Neural progenitor cell (in vitro differentiated cells): ENCODE results near the gene ALDOB. TPM values are rescaled to one million over a fixed set of nuclear protein-coding genes. Genes with fewer than 3 reads are reported as not detected.

ENCODE experiments used
- DNase-seq: peaks from one replicate; pipeline ENCODE4 v3.0.0-alpha.2; 2016; ENCODE audit warnings: low spot score
- H2AFZ ChIP-seq: fragments of 200-600 bp; sonication (generic); replicated peaks from 2 replicates; pipeline ENCODE4 v1.6.1; 2016; ENCODE audit warnings: antibody characterized with exemption
- H3F3A ChIP-seq: fragments of 200-600 bp; sonication (generic); 2 replicates; pipeline ENCODE4 v1.6.1; 2016; ENCODE audit warnings: antibody characterized with exemption, low read depth
- H3K27ac ChIP-seq: fragments of 200-600 bp; sonication (generic); 2 replicates; pipeline ENCODE4 v1.5.1; 2016; ENCODE audit warnings: mild to moderate bottlenecking
- H3K27me3 ChIP-seq: fragments of 200-600 bp; sonication (generic); 2 replicates; pipeline ENCODE4 v1.6.1; 2016; ENCODE audit warnings: mild to moderate bottlenecking, moderate library complexity
- H3K36me3 ChIP-seq: fragments of 200-600 bp; sonication (generic); 2 replicates; pipeline ENCODE4 v1.5.1; 2016
- H3K4me1 ChIP-seq: fragments of 200-600 bp; sonication (generic); 2 replicates; pipeline ENCODE4 v1.6.1; 2016; ENCODE audit warnings: mixed run types
- H3K4me2 ChIP-seq: fragments of 200-600 bp; sonication (generic); 2 replicates; pipeline ENCODE4 v1.6.1; 2016
- H3K4me3 ChIP-seq: fragments of 200-600 bp; sonication (generic); 2 replicates; pipeline ENCODE4 v1.5.1; 2016
- H3K79me2 ChIP-seq: fragments of 200-600 bp; sonication (generic); 2 replicates; pipeline ENCODE4 v1.6.1; 2016; ENCODE audit warnings: low read depth
- H3K9ac ChIP-seq: fragments of 200-600 bp; sonication (generic); 2 replicates; pipeline ENCODE4 v1.6.1; 2016
- H3K9me3 ChIP-seq: fragments of 200-600 bp; sonication (generic); 2 replicates; pipeline ENCODE4 v1.5.1; 2016; ENCODE audit warnings: low read depth
- H4K20me1 ChIP-seq: fragments of 200-600 bp; sonication (generic); 2 replicates; pipeline ENCODE4 v1.6.1; 2016; ENCODE audit warnings: low read depth
- H3K27ac Mint-ChIP-seq: 3 replicates; pipeline ENCODE4 v1.8.0; 2021; ENCODE audit warnings: mixed read lengths
- H3K27me3 Mint-ChIP-seq: 2 replicates; pipeline ENCODE4 v1.8.0; 2022; ENCODE audit warnings: low read depth, mild to moderate bottlenecking, inconsistent platforms, moderate library complexity, mixed read lengths; ENCODE audit not compliant: insufficient read depth
- H3K36me3 Mint-ChIP-seq: 3 replicates; pipeline ENCODE4 v1.8.0; 2021; ENCODE audit warnings: mixed read lengths
- H3K4me1 Mint-ChIP-seq: 3 replicates; pipeline ENCODE4 v1.8.0; 2021; ENCODE audit warnings: mixed read lengths
- H3K4me3 Mint-ChIP-seq: 3 replicates; pipeline ENCODE4 v1.8.0; 2021; ENCODE audit warnings: mild to moderate bottlenecking, moderate library complexity, mixed read lengths
- H3K9me3 Mint-ChIP-seq: 3 replicates; pipeline ENCODE4 v1.8.0; 2020; ENCODE audit warnings: mixed read lengths
- EZH2 ChIP-seq: fragments of 200-600 bp; sonication (generic); IDR thresholded peaks from 2 replicates; pipeline ENCODE4 v1.6.1; 2017; ENCODE audit warnings: antibody characterized with exemption, mild to moderate bottlenecking, moderate library complexity
- EZH2phosphoT487 ChIP-seq: fragments of 200-600 bp; sonication (generic); IDR thresholded peaks from 2 replicates; pipeline ENCODE4 v1.6.1; 2017; ENCODE audit warnings: antibody characterized with exemption
- total RNA-seq: library from RNA; depleted of rRNA; stranded (reverse); fragments of >200 nt; gene quantifications from 2 replicates; pipeline ENCODE4 v1.2.3, GENCODE V29; 2015; ENCODE audit warnings: low replicate concordance
- TF ChIP-seq, protein P1 (sequence below): fragments of 200-600 bp; sonication (generic); IDR thresholded peaks from 2 replicates; pipeline ENCODE4 v1.5.1; 2017; ENCODE audit warnings: antibody characterized with exemption, mild to moderate bottlenecking

The ALDOB gene
- not detected in 2 replicates for total RNA-seq

DNA sequence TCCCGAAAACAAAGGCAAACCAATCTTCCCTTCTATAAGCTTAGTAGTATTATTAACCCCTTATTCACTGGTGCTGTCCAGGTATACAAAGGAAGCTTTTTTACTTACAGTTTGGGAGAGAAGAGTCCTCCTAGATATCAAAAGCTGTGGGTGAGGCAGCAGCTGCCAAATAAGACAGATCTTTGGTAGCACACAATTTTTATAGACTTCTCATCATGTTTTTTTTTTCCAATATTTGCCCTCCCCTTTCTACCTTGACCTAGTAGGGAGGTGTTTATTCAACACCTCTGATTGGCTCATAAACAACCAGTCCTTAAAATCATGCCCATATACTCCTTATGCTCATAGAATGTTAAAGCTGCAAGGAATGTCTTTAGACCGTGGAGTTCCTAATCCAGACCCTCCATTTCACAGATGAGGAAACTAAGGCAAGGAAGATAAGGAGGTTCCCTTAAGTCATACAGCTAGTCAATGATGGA lies at the start of gene ALDOB:
ALDOB (minus strand) TSS at position 174 of the 479 bp plus-strand sequence. CDS start 4,887 bp downstream, outside the sequence.
- Mint-ChIP-seq H3K4me3 (no peak within 1 kb of the TSS), H3K27ac (no peak within 1 kb of the TSS), H3K27me3 (peaks cover 2% of the 10 kb centered on the region), H3K36me3 (no peaks in the 10 kb centered on the region), H3K4me1 (no peaks in the 10 kb centered on the region), H3K9me3 (no peaks in the 10 kb centered on the region)
- no peak within 1 kb of the TSS for H3K9ac ChIP-seq
- no peak within 1 kb of the TSS for H2AFZ ChIP-seq
- H4K20me1 ChIP-seq = no peaks in the 10 kb centered on the region
- no peaks in the 10 kb centered on the region for H3K4me1 ChIP-seq
- H3K27me3 ChIP-seq = no peaks in the 10 kb centered on the region
- TF ChIP-seq EZH2phosphoT487 = no peak
- H3K36me3 ChIP-seq = no peaks in the 10 kb centered on the region
- H3K9me3 ChIP-seq = no peaks in the 10 kb centered on the region
- no peak within 1 kb of the TSS for H3K4me3 ChIP-seq
- H3K79me2 ChIP-seq = no peaks in the 10 kb centered on the region
- no peaks in the 10 kb centered on the region for H3F3A ChIP-seq
- H3K27ac ChIP-seq = no peak within 1 kb of the TSS
- H3K4me2 ChIP-seq = no peak within 1 kb of the TSS
- no peak for DNase-seq

DNA sequence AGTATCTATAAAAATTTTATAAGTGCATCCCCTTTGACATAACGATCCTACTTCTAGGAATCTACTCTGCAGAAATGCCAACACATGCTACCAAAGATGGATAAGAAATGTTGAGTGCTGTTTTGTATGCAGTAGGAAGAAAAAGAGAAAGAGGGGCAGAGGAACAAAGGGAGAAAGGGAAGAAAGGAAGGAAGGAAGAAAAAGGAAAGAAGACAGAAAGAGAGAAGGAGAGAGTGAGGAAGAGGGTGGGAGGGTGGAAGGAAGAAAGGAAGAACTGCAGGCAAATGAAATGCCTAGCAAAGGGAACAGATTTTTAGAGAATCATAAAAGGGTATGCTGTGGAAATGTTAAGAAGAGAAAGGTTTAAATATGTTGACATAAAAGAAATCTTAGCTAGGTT lies 48.5 kb upstream of the ALDOB start:
- peaks cover 3% of the 10 kb centered on the region for H3K27me3 Mint-ChIP-seq
- Histone ChIP-seq H3K4me2 (no peak overlapping the region), H3K9me3 (no peaks in the 10 kb centered on the region), H3K27me3 (peaks cover 23% of the 10 kb centered on the region), H3K4me1 (peaks cover 15% of the 10 kb centered on the region), H3K36me3 (no peaks in the 10 kb centered on the region), H3K4me3 (no peak overlapping the region), H2AFZ (no peak overlapping the region), H3K9ac (no peak overlapping the region), H3K27ac (no peak overlapping the region), H3F3A (peaks cover 16% of the 10 kb centered on the region), H4K20me1 (no peaks in the 10 kb centered on the region), H3K79me2 (peaks cover 6% of the 10 kb centered on the region)
- peaks cover 18% of the 10 kb centered on the region for H3K4me1 Mint-ChIP-seq
- no peak for DNase-seq
- no peak overlapping the region for H3K27ac Mint-ChIP-seq
- TF ChIP-seq EZH2 (no peak), EZH2phosphoT487 (no peak)
- TF ChIP-seq, protein P1, sequence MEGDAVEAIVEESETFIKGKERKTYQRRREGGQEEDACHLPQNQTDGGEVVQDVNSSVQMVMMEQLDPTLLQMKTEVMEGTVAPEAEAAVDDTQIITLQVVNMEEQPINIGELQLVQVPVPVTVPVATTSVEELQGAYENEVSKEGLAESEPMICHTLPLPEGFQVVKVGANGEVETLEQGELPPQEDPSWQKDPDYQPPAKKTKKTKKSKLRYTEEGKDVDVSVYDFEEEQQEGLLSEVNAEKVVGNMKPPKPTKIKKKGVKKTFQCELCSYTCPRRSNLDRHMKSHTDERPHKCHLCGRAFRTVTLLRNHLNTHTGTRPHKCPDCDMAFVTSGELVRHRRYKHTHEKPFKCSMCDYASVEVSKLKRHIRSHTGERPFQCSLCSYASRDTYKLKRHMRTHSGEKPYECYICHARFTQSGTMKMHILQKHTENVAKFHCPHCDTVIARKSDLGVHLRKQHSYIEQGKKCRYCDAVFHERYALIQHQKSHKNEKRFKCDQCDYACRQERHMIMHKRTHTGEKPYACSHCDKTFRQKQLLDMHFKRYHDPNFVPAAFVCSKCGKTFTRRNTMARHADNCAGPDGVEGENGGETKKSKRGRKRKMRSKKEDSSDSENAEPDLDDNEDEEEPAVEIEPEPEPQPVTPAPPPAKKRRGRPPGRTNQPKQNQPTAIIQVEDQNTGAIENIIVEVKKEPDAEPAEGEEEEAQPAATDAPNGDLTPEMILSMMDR = no peak
- H3K36me3 Mint-ChIP-seq = peaks cover 3% of the 10 kb centered on the region
- no peak overlapping the region for H3K4me3 Mint-ChIP-seq
- no peaks in the 10 kb centered on the region for H3K9me3 Mint-ChIP-seq

DNA sequence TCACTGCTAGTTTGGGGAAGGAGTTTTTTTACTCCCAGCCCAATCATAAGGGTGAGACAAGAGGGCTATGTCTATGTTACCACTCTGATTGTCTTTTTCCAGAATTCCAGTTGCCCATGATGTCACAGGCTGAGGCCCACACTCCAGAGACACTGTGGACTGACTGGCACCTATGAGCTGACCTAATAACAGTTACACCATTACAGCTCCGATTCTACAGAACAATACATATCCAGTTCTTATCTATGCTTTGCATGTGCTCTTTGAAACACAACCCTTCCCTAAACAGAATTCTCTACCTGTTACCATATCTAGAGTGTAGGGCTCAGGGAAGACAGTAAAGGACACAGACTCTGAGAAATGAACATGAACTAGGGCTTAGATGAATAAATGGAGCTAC lies 45.7 kb upstream of the ALDOB start:
- no peak overlapping the region for H3K27ac Mint-ChIP-seq
- TF ChIP-seq, protein P1 = no peak
- TF ChIP-seq EZH2 (no peak), EZH2phosphoT487 (no peak)

DNA sequence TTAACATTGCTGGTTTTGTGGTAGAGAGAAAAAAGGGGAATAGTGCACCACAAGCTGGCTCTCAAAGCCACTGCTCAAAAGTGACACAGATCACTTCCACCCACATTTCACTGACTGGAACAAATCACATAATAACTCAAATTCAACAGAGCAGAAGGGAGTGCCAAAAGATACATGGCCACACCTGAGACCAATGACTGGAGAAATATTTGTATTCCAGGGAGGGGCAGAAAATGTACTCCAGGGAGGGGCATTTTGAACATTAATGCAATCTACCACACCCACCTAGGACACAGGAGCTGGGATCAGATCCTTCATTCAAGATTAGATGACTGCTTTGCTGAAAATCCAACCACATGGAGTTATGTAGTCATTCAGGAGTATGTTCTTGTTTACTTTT lies 44.8 kb upstream of the ALDOB start:
- peaks cover 2% of the 10 kb centered on the region for H3K4me1 ChIP-seq
- H3K79me2 ChIP-seq = peaks cover 2% of the 10 kb centered on the region
- no peak overlapping the region for H2AFZ ChIP-seq
- no peaks in the 10 kb centered on the region for H3K9me3 ChIP-seq
- Mint-ChIP-seq H3K4me1 (peaks cover 7% of the 10 kb centered on the region), H3K9me3 (no peaks in the 10 kb centered on the region), H3K27me3 (no peaks in the 10 kb centered on the region), H3K4me3 (no peak overlapping the region), H3K27ac (no peak overlapping the region), H3K36me3 (peaks cover 17% of the 10 kb centered on the region)
- H3K36me3 ChIP-seq = no peaks in the 10 kb centered on the region
- no peaks in the 10 kb centered on the region for H4K20me1 ChIP-seq
- no peak overlapping the region for H3K4me2 ChIP-seq
- TF ChIP-seq EZH2 = no peak
- TF ChIP-seq EZH2phosphoT487 = no peak
- TF ChIP-seq, protein P1 = no peak
- peaks cover 12% of the 10 kb centered on the region for H3K27me3 ChIP-seq
- DNase-seq = no peak
- H3K9ac ChIP-seq = no peak overlapping the region
- no peak overlapping the region for H3K27ac ChIP-seq
- H3F3A ChIP-seq = no peaks in the 10 kb centered on the region
- H3K4me3 ChIP-seq = no peak overlapping the region

More for the DNA sequence above, 45.7 kb upstream of the ALDOB start:
- H3K27me3 ChIP-seq = peaks cover 21% of the 10 kb centered on the region
- H3K27me3 Mint-ChIP-seq = peaks cover 3% of the 10 kb centered on the region
- DNase-seq = no peak
- no peak overlapping the region for H3K4me3 Mint-ChIP-seq
- no peaks in the 10 kb centered on the region for H4K20me1 ChIP-seq
- peaks cover 10% of the 10 kb centered on the region for H3K36me3 Mint-ChIP-seq
- H3K36me3 ChIP-seq = no peaks in the 10 kb centered on the region
- H2AFZ ChIP-seq = no peak overlapping the region
- no peak overlapping the region for H3K9ac ChIP-seq
- H3F3A ChIP-seq = peaks cover 1% of the 10 kb centered on the region
- H3K4me1 ChIP-seq = peaks cover 9% of the 10 kb centered on the region
- H3K4me3 ChIP-seq = no peak overlapping the region
- H3K4me2 ChIP-seq = no peak overlapping the region
- H3K79me2 ChIP-seq = peaks cover 6% of the 10 kb centered on the region
- no peaks in the 10 kb centered on the region for H3K9me3 Mint-ChIP-seq
- H3K9me3 ChIP-seq = no peaks in the 10 kb centered on the region
- no peak overlapping the region for H3K27ac ChIP-seq
- H3K4me1 Mint-ChIP-seq = peaks cover 10% of the 10 kb centered on the region
